NCI-H446 treated with DMSO at 0.1 percent for 48 hours (cell line): ENCODE results near the gene MPRIP.

Source experiments
- DNase-seq: peaks from one replicate; lab custom pipeline; 2025; lab: John Stamatoyannopoulos, UW

The MPRIP gene

DNA sequence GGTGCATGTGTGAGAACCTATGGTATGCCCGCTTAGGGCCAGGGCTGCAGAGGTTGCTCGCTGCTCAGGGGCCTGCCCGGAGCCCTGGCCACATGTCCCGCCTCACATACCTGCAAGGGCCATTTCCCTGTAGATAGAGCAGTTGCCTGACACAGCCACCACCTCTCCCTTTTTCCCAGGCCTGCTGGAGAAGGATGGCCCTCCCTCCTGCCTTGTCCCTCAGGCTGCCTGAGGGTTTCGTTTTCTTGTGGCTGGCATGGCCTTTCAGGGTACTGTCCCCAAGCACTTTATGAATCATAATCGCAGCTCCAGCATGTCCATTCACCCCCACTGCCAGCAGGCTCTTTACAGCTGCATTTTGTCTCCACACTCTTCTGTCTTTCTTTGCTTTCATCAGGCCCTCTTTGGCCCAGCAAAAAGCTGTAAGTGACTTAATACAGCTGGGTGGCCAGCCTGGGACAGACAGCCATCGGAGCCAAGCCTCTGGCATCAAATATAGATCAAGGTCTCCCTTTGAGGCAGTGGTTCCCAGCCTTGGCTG lies 65.7 kb downstream of the MPRIP start:
- DNase-seq, result no peak

DNA sequence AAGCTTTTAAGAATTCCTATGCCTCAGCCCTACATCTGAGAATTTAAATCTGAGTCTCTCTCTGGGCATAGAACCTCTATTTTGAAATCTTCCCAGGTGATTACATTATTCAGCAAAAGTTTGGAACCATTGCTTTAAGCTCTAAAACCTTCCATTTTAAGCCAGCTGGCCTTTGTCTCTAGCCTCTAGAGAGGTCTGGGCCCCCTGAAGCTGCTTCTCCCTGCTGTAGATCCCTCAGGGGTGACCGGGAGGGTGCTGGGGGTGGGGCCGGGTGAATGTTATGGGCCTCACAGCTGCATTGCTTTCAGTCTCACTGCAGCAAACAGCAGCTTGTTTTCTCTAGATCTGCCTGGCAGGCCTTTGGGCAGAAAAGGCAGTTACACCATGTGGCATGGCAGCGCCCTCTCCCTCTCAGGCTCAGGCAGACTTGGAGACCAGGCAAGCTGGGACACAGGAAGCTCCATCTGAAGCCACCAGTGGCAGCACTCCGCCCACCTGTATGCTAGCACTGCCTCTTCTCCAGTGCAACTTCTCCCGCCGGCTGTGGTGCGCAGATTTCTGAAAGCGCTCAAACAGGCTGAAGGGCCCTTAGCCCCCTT lies 66.3 kb downstream of the MPRIP start:
- DNase-seq, result no peak

DNA sequence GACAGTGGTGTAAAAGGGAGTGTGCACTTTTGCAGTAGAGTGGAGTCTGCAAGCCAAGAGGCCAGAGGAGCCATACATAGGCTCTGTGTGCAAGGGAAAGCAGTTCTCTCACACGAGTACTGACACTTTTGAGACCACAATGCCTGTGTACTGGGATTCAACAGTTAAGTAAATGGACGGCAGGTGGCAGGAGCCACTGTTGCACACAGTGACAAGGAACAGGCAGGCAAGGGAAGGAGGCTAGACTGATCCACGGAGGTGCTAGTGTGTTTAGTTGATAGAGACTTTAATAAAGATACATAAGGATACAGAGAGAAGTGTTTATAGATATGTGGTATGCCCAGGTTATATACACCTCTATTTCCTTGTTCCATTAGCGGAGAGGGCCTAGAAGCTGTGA lies 67.0 kb downstream of the MPRIP start:
- DNase-seq, result no peak

DNA sequence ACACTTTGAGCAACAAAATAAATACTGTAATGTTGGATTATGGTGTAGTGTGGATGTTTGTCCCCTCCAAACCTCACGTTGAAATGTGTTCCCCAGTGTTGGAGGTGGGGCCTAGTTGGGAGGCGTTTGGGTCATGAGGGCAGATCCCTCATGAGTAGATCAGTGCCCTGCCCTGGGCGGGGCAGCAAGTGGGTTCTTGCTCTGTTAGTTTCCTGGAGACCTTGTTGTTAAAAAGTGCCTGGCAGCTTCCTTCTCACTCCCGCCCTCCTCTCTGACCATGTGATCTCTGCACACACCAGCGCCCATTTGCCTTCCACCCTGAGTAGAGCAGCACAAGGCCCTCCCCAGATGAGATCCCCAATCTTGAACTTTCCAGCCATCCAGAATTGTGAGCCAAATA lies 67.7 kb downstream of the MPRIP start:
- no peak for DNase-seq

DNA sequence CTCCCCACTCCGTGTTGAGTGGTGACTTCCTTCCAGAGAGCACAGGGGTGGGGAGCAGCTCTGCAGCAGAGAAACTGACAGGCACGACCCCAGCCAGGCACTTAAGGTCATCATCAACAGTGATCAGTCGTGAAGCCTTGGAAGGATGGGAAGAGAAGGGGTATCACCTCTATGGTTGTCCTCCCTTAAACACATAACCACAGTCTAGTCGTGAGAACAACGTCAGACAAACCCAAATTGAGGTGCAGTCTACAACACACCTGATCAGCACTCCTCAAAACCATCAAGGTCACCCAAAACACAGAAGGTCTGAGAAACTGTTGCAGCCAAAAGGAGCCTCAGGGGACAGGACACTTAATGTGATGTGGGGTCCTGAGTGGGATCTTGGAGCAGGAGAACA lies 68.3 kb downstream of the MPRIP start:
- DNase-seq, result no peak

DNA sequence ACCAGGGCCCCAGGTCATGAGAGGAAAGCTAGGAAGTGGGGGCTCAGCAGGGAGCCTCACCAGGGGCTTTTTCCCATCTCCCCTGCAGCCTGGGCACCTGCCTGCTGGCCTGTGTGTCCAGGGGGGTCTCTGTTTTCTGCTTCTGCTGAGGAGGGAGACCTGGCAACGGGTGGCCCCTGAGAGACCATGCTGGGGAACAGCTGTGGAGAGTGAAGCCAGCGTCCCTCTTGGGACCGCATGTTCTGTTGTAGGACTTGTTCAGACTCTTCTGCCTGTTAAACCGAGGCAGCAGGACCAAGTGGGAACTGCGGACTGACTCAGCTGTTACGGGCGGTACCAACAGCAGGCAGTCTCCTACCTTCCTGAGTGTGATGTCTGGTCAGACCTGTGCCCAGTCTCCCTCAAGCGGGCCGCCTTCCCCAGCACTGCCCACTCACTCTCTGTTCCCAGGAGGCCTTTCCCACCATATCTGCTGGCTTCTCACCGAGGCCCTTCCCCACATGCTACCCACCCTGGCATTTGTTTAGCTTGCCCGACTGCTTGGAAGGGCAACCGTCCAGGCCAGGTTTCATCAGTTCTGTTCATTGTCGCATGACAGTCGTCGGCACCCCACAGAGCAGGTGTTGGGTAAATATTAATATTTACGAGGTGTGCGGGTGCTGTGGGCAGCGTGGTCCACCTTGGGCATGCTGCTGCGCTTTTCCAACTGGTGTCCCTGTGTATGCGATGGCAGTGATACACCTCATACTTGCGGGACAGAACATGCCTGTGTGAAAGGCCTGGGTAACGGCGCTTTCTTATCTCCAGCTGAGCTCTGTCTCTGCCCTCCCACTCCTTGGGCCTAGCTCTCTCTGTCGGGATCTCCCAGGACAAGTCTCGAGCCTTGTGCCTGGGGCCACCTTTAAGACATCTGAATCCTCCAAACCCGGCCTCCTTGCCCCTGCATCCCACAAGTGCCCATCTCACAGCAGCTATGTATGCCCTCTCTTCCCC lies 69.4 kb downstream of the MPRIP start:
- no peak for DNase-seq

DNA sequence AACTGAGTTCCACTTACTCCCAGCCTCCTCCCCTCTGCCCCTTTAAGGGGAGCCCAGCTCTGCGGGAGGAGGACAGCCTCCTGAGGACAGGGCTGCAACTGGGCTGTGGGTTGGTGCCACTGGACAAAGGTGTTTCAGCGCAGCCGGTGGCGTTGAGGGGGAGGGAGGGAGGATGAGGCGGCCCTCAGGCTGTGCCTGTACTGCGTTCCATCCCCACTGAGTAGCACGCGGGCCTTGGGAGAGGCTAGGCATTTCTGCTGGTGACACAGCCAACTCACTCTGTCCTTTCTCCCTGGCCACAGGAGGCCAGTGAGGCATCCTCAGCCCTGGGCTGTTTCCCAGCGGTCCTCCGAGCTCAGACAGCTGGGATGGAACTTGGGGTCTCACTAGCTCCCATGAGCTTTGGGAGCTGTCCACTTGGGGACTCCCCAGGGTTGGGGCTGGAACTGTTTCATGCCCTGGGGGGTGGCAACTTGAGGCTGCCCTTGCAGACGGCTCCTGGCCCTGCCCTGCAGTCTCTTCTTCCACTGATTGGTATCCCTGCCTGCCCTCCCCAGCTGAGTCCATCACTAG lies 70.5 kb downstream of the MPRIP start:
- DNase-seq, result no peak

DNA sequence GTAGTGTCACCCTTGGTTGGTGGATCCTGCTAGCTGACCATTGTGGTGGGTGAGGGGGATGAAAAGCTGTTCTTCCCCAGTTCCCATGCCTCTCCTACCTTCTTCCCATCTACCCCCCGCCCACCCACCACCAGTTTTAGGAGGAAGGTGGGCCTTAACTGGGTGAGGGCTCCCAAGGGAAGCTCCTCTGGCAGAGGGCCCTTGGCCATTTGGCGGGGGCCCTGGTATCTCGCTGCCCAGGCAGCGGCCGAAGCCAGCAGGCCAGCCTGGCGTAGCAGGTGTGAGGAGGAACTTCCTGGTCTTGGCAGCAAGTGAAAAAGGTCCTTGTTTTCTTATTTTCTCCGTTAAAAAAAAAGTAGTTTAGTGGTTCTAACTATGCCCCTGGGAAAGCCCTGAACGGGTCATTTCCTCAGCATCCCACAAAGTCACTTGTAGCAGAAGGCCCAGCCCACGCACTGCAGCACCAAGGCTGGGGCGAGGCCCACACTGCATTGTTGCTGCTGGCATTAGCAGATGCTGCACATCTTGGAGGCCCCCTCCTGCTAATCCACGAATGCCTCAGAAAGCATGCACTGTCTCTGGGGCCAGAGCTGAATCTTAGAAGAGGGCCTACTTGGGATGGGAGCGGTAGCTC lies 72.5 kb downstream of the MPRIP start:
- DNase-seq, result no peak

DNA sequence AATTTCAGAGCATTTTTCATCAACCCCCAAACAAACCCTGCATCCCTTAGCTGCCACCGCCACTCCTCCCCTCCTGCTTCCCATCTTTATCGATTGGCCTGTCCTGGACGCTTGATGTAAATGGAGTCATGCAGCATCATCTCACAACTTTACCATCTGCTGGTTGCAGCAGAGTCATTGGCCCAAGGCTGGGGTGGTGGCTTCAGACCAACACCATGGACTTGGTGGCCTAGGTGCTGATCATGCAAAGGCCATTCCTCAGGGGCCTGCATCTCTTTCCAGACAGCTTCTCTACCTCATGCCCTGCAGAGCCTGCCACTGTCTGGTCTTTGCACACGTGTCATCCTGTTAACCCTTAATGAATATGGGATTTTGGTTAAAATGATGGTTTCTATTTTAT lies 73.4 kb downstream of the MPRIP start:
- DNase-seq, result no peak

DNA sequence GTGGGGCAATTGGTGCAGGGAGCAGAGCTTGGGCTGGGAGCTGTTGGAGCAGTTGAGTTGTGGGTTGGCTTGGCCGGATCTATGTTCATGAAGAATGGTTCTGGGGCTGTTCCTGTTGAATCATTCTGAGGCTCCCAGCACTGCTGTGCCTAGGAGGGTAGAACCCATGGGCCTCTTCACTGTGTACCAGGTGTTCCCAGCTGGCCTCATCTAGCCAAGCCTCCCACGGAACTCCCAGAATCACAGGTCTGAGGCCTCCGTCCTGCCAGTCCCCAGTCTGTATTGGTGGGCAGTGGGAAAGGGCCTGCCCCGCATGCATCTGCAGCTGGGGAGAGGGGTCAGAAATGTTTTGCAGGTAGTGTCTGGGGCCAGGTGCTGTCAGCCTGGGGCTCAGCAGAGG lies 74.1 kb downstream of the MPRIP start:
- no peak for DNase-seq

DNA sequence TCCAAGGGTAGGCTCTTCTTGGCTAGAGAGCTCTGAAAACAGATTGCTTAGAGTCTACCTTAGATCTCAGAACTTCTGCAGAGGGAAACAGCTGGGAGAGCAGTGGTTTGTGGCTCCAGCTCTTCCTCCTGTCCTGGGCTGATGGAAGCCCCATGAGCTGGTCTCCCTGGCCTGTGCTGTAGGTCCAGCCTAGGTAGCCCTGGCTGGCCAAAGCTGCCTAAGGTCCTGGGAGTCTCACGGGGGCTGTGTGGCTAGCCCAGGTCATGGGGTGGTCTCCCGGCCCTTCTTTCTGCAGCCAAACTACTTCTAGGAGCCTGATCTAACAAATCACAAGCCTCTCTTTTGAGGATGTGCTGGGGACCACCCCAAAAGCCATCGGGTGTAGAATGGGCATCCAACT lies 75.7 kb downstream of the MPRIP start:
- DNase-seq, result no peak

DNA sequence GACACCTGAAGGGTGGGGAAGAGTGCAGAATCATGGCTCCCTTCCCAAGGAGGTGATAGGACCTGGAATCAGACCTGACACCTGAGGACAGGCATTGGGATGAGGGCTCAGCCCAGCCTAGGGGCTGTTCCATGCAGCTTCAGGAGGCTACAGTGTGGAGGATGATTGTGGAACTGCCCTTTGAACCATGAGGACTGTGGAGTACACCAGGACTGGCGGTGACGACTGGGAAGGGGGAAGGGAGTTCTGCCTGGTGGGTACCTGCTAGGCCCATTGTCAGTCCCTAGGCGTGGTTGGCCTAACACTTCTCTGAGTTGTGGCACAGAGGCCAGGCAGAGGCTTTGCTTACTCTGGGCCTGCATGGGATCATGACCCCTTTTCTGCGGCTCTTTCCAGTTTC lies 76.1 kb downstream of the MPRIP start:
- DNase-seq, result no peak

DNA sequence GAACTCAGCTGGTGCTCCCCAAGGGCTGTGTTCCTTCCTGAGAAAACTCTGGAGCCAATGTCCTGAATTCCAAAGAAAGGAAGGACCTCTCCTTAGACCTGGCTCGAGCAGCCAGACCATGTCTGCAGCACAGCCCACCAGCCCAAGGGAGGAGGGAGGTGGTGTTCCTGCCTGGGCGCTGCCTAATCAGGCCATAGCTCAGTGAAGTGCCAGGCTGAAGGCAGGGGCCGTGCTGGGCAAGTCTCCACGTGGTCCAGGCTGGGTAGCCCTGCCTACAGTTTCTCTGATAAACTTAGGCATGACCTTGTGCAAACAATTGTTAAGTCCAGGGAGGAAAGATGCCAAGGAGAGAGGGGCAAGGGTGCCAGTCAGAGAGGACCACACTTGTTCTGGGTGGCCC lies 76.8 kb downstream of the MPRIP start:
- no peak for DNase-seq

DNA sequence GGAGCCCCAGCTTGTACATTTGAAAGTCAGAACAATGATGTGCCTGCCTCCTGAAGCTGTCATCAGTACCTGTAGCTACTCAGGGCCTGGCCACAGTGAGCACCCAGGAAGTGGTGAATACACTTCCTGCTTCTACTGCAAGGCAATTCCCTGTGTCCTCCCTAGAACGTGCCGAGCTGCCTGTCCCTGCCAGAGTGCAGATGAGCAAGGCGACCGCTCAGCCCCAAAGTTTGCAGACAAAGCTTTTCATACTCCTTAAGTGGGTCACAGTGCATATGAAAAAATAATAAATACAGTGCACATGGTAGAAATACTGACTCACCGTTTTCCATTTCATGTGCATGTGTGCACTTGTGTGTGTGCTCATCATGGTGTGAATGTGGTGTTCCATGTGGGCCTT lies 77.3 kb downstream of the MPRIP start:
- no peak for DNase-seq

DNA sequence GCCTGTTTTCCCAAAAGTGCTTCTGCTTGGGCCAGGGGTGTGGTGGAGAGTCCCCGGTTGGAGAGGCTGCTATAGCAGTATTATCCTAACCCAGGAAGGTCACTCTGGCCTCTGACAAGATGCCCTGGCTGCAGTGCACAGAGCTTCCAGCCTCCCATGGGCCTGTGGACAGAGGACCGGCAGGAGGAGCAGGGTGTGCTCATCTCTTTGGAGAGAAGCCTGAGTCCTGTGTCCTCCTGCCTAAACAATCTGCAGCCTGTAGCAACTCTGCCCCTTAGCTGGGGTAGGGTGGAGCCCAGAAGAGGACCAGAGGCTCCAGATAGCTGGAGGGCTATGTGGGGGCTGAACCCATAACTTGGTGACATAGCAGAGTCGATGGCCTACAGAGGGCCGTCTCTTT lies 78.0 kb downstream of the MPRIP start:
- DNase-seq, result no peak

DNA sequence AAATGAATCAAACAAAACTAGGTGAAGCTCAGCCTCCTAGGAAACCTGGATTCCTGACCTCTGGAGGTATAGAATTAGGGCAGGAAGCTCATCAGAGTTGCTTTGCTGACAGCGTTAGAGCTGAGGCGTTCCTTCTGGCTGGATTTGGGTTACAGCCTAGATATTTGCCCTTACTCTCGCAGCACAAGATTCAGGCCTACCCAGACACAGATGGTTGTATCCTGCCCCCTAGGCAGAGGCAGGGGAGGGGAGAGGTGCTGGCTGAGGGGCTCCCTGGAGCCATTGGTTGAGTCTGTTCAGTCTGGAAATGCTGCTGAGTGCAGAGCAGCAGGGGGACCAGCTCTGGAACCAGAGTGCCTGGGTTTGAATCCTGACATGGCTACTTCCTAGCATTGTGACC lies 78.4 kb downstream of the MPRIP start:
- DNase-seq, result no peak

DNA sequence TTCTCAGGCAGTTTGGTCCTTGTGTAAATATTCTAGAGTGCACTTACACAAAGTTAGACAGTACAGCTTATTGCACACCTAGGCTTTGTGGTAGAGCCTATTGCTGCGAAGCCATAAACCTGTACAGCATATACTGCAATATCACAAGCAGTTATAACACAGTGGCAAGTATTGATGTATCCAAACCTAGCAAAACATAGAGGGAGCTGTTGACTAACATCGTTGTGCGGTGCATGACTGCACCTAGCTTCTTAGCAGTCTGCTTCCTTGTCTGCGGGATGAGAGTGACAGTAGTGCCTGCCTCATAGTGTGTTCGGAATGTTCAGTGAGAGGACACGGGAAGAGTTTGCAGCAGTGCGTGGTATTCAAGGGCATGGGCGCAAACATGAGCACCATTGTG lies 78.9 kb downstream of the MPRIP start:
- DNase-seq, result no peak

DNA sequence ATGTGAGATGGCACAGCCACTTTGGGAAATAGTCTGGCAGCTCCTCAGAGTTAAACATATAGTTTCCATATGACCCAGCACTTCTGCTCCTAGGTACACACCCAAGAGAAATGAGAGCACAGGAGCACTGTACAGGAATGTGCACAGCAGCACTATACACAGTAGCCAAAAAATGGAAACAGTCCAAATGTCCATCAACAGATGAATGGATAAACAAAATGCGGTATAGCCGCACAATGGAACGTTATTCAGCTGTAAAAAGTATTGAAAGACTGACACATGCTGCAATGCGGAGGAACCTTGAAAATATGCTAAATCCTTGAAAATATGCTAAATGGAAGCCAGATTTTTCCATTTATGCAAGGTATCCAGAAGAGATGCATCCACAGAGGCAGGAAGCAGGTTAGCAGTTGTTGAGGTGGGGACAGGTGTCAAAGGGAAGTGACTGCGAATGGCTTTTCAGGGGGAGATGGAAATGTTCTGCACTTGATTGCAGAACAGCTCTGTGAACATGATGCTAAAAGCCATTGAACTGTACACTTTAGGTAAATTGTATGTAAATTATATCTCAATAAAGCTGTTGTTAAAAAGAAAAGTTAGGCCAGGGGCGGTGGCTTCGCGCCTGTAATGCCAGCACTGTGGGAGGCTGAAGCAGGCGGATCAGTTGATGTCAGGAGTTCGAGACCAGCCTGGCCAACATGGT lies 80.7 kb downstream of the MPRIP start:
- DNase-seq, result no peak

DNA sequence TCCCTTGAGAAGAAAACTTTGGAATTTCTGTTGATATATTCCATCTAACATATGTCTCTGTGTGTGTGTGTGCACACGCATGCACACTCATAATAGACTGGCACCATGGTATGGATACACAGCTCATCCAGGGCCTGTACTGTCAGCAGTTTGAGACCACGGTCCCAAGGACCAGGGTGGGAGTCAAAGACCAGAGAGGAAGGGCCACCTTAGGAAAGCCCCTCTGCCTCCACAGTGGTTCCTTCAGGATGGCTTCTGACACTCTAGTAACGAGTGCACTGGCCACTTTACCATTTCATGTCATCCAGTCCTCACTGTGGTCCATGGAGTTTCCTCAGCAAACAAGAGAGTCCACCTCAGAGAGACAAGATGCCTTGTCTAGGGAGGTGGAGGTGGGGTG lies 82.1 kb downstream of the MPRIP start:
- no peak for DNase-seq

DNA sequence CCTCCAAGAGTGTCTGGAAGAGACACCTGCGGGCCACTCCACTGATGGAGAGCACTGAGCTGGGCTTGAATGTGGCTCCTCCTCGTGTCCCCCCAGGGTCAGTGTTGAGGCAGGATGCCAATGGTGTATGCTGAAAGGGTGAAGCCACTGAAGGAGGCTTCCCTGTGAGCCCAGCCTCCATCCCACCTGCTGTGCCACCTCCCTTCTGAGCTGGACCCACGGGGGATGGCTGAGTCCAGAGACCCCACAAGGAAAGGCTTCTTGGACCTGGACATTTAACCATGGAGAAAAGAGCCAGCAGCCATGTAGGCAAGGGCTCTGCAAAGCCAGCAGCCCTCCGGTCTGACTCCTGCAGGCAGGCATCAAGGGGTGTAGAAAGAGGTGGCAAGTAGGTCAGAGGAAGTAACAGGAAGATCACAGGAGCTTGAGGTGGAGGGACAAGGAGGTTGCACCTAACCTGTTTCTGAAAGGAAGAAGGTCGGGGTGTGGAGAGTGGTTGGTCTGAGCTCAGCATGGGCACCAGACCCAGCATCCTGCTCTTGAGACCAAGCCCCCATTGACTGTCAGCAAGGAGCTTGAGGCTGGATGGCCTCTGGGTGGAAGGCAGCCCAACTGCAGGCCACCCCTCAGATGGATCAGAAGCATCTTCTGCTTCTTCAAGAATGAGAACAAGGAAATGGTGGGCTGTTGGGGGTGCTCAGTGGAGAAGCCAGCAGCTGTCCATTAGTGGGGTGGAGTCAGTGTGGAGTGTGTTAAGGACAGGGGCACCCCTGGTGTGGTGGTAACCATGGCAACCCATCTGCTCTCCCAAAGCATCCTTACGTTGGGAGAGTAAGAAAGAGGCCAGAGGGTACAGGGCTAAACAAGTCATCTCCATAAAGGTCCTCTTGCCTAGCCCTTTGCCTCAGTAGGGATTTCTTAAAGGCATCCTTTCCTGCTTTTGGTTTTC lies 83.2 kb downstream of the MPRIP start:
- no peak for DNase-seq
